Hepatocyte (in vitro differentiated cells): Measurements from ENCODE around the gene LRRC42. TPM values are rescaled to one million over a fixed set of nuclear protein-coding genes. Genes with fewer than 3 reads are reported as not detected.

Experiments
- DNase-seq: peaks from one replicate; pipeline ENCODE4 v3.0.0-alpha.2; 2016; ENCODE audit warnings: low spot score
- H2AFZ ChIP-seq: fragments of 200-600 bp; sonication (generic); 2 replicates; pipeline ENCODE4 v1.6.0; 2016; ENCODE audit warnings: antibody characterized with exemption, mild to moderate bottlenecking
- H3K27ac ChIP-seq: fragments of 200-600 bp; sonication (generic); 2 replicates; pipeline ENCODE4 v1.5.1; 2016; ENCODE audit warnings: mild to moderate bottlenecking
- H3K27me3 ChIP-seq: fragments of 200-600 bp; sonication (generic); 2 replicates; pipeline ENCODE4 v1.6.1; 2016
- H3K36me3 ChIP-seq: fragments of 200-600 bp; sonication (generic); replicated peaks from 2 replicates; pipeline ENCODE4 v1.5.1; 2016; ENCODE audit warnings: low read depth; ENCODE audit not compliant: insufficient read depth
- H3K4me1 ChIP-seq: fragments of 200-600 bp; sonication (generic); 2 replicates; pipeline ENCODE4 v1.5.1; 2016; ENCODE audit warnings: mild to moderate bottlenecking, moderate library complexity; ENCODE audit not compliant: insufficient read depth
- H3K4me2 ChIP-seq: fragments of 200-600 bp; sonication (generic); 2 replicates; pipeline ENCODE4 v1.6.0; 2016
- H3K4me3 ChIP-seq: fragments of 200-600 bp; sonication (generic); 2 replicates; pipeline ENCODE4 v1.5.1; 2016; ENCODE audit warnings: mild to moderate bottlenecking
- H3K79me2 ChIP-seq: fragments of 200-600 bp; sonication (generic); 2 replicates; pipeline ENCODE4 v1.6.0; 2017; ENCODE audit warnings: mild to moderate bottlenecking
- H3K9me2 ChIP-seq: fragments of 200-600 bp; sonication (generic); replicated peaks from 2 replicates; pipeline ENCODE4 v1.6.0; 2017; ENCODE audit warnings: mild to moderate bottlenecking; ENCODE audit not compliant: insufficient read depth
- H3K9me3 ChIP-seq: fragments of 200-600 bp; sonication (generic); 2 replicates; pipeline ENCODE4 v1.5.1; 2016; ENCODE audit warnings: low read depth, mild to moderate bottlenecking
- H4K20me1 ChIP-seq: fragments of 200-600 bp; sonication (generic); 2 replicates; pipeline ENCODE4 v1.6.0; 2016; ENCODE audit warnings: mild to moderate bottlenecking; ENCODE audit not compliant: insufficient read depth, poor library complexity, severe bottlenecking
- EZH2 ChIP-seq: fragments of 200-600 bp; sonication (generic); IDR thresholded peaks from 2 replicates; pipeline ENCODE4 v1.6.1; 2016; ENCODE audit warnings: antibody characterized with exemption, mild to moderate bottlenecking, borderline replicate concordance
- EZH2phosphoT487 ChIP-seq: fragments of 200-600 bp; sonication (generic); IDR thresholded peaks from one replicate; pipeline ENCODE4 v1.6.1; 2018; ENCODE audit warnings: antibody characterized with exemption, mild to moderate bottlenecking, low read depth, moderate library complexity; ENCODE audit not compliant: unreplicated experiment, severe bottlenecking
- WGBS: methylation state at CpG from one replicate; pipeline ENCODE4 v1.1.6; 2016; ENCODE audit warnings: low lambda C conversion rate; ENCODE audit errors: missing lambda C conversion rate; 5-methylcytosine and 5-hydroxymethylcytosine counted together
- polyA plus RNA-seq: library from polyadenylated mRNA; unstranded; fragments of >200 nt; fragmentation: Nextera tagmentation; extraction: Ambion mirVana; gene quantifications from 2 replicates; pipeline ENCODE4 v1.2.1, GENCODE V29; 2016
- total RNA-seq: library from RNA; depleted of rRNA; stranded (reverse); fragments of >200 nt; gene quantifications from 2 replicates; pipeline ENCODE4 v1.2.3, GENCODE V29; 2014
- TF ChIP-seq, protein P1 (sequence below): fragments of 200-600 bp; sonication (generic); IDR thresholded peaks from 2 replicates; pipeline ENCODE4 v1.5.1; 2016; ENCODE audit warnings: antibody characterized with exemption, mild to moderate bottlenecking; ENCODE audit not compliant: poor library complexity

The LRRC42 gene
- total and polyA plus RNA-seq, 2 experiments from 2014 or later: 56.6 to 58.2 TPM

GRCh38 chr1:54010415-54011117 lies 64.4 kb downstream of the LRRC42 start:
- H3K9me3 ChIP-seq: no peaks in the 10 kb centered on the region
- TF ChIP-seq EZH2phosphoT487 (no peak), EZH2 (no peak)
- H4K20me1 ChIP-seq: no peaks in the 10 kb centered on the region
- H2AFZ ChIP-seq: no peak overlapping the region
- no peak overlapping the region for H3K4me2 ChIP-seq
- no peak for DNase-seq
- no peaks in the 10 kb centered on the region for H3K27me3 ChIP-seq
- no peaks in the 10 kb centered on the region for H3K79me2 ChIP-seq
- no peaks in the 10 kb centered on the region for H3K4me1 ChIP-seq
- H3K36me3 ChIP-seq: no peaks in the 10 kb centered on the region
- no peaks in the 10 kb centered on the region for H3K9me2 ChIP-seq
- no peak overlapping the region for H3K27ac ChIP-seq
- H3K4me3 ChIP-seq: no peak overlapping the region
- WGBS: 85% methylated on average over 5 of the region's 5 CpGs

GRCh38 chr1:54011316-54012007 lies 65.3 kb downstream of the LRRC42 start:
- no peak overlapping the region for H3K4me3 ChIP-seq
- H3K4me1 ChIP-seq: peaks cover 6% of the 10 kb centered on the region
- no peaks in the 10 kb centered on the region for H3K9me3 ChIP-seq
- no peaks in the 10 kb centered on the region for H3K36me3 ChIP-seq
- no peaks in the 10 kb centered on the region for H3K27me3 ChIP-seq
- H4K20me1 ChIP-seq: no peaks in the 10 kb centered on the region
- DNase-seq: no peak
- no peak overlapping the region for H2AFZ ChIP-seq
- H3K4me2 ChIP-seq: no peak overlapping the region
- WGBS: 88% methylated on average over 9 of the region's 9 CpGs
- no peaks in the 10 kb centered on the region for H3K79me2 ChIP-seq
- TF ChIP-seq EZH2phosphoT487 (no peak), EZH2 (no peak)
- TF ChIP-seq, protein P1, sequence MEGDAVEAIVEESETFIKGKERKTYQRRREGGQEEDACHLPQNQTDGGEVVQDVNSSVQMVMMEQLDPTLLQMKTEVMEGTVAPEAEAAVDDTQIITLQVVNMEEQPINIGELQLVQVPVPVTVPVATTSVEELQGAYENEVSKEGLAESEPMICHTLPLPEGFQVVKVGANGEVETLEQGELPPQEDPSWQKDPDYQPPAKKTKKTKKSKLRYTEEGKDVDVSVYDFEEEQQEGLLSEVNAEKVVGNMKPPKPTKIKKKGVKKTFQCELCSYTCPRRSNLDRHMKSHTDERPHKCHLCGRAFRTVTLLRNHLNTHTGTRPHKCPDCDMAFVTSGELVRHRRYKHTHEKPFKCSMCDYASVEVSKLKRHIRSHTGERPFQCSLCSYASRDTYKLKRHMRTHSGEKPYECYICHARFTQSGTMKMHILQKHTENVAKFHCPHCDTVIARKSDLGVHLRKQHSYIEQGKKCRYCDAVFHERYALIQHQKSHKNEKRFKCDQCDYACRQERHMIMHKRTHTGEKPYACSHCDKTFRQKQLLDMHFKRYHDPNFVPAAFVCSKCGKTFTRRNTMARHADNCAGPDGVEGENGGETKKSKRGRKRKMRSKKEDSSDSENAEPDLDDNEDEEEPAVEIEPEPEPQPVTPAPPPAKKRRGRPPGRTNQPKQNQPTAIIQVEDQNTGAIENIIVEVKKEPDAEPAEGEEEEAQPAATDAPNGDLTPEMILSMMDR: no peak
- no peaks in the 10 kb centered on the region for H3K9me2 ChIP-seq
- H3K27ac ChIP-seq: no peak overlapping the region

- H3K79me2 ChIP-seq: no peaks in the 10 kb centered on the region
- H3K36me3 ChIP-seq: no peaks in the 10 kb centered on the region
- H3K27ac ChIP-seq: no peak overlapping the region
- peaks cover 6% of the 10 kb centered on the region for H3K4me1 ChIP-seq
- no peak for DNase-seq
- no peaks in the 10 kb centered on the region for H4K20me1 ChIP-seq
- no peak overlapping the region for H3K4me2 ChIP-seq
- H3K4me3 ChIP-seq: no peak overlapping the region
- no peaks in the 10 kb centered on the region for H3K9me3 ChIP-seq
- TF ChIP-seq, protein P1: no peak
- TF ChIP-seq EZH2phosphoT487 (no peak), EZH2 (no peak)
- 95% methylated on average over 9 of the region's 9 CpGs for WGBS
- no peaks in the 10 kb centered on the region for H3K9me2 ChIP-seq
- H2AFZ ChIP-seq: no peak overlapping the region
- no peaks in the 10 kb centered on the region for H3K27me3 ChIP-seq
Measured at GRCh38 chr1:54012008-54012325, 65.8 kb downstream of the LRRC42 start.

DNA sequence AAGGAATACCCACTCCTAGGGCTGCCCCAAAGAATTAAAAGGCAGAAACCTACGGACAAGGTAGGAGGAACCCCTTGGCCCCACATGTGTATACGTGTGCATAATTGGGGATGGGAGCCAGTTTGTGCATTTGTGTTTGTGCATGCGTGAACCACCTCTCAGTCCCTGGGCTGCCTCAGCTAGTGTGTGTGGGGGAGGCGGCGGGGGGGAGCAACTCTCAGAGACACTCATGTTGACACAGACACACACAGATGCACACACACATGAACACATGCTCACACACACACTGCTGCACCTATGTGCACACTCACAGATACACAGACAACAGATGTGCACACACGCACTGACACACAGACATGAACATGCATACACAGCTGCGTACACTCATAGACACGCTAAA lies 66.7 kb downstream of the LRRC42 start:
- DNase-seq: no peak
- Histone ChIP-seq H3K4me1 (peaks cover 9% of the 10 kb centered on the region), H3K36me3 (no peaks in the 10 kb centered on the region), H3K9me3 (no peaks in the 10 kb centered on the region), H3K27ac (no peak overlapping the region), H4K20me1 (no peaks in the 10 kb centered on the region), H3K9me2 (no peaks in the 10 kb centered on the region), H3K27me3 (no peaks in the 10 kb centered on the region), H3K4me2 (no peak overlapping the region), H2AFZ (no peak overlapping the region), H3K4me3 (no peak overlapping the region), H3K79me2 (no peaks in the 10 kb centered on the region)
- WGBS: 97% methylated on average over 8 of the region's 8 CpGs
- no peak for TF ChIP-seq EZH2phosphoT487
- TF ChIP-seq EZH2: no peak
- TF ChIP-seq, protein P1: no peak
